Activated naive CD4-positive, alpha-beta T cell treated with anti-CD3 and anti-CD28 coated beads, Interleukin-2, amount 50 U/mL, for 24 hours (primary cell): ENCODE data around the gene GRIN2A.

Experiments
- H3K27ac Mint-ChIP-seq: one replicate; pipeline ENCODE4 v1.8.0; 2021; ENCODE audit warnings: mild to moderate bottlenecking, mixed read lengths
- H3K27me3 Mint-ChIP-seq: one replicate; pipeline ENCODE4 v1.8.0; 2021; ENCODE audit warnings: mixed read lengths
- H3K36me3 Mint-ChIP-seq: one replicate; pipeline ENCODE4 v1.8.0; 2021; ENCODE audit warnings: mixed read lengths
- H3K4me1 Mint-ChIP-seq: one replicate; pipeline ENCODE4 v1.8.0; 2021; ENCODE audit warnings: mixed read lengths
- H3K4me3 Mint-ChIP-seq: one replicate; pipeline ENCODE4 v1.8.0; 2021; ENCODE audit warnings: mild to moderate bottlenecking, mixed read lengths
- H3K9me3 Mint-ChIP-seq: one replicate; pipeline ENCODE4 v1.8.0; 2021; ENCODE audit warnings: mixed read lengths

The GRIN2A gene

GRCh38 chr16:10048850-10049249 lies 133.4 kb downstream of the GRIN2A start:
- H3K4me3 Mint-ChIP-seq, result no peak overlapping the region
- no peak overlapping the region for H3K27ac Mint-ChIP-seq
- peaks cover 5% of the 10 kb centered on the region for H3K27me3 Mint-ChIP-seq
- no peaks in the 10 kb centered on the region for H3K36me3 Mint-ChIP-seq
- peaks cover 4% of the 10 kb centered on the region for H3K9me3 Mint-ChIP-seq
- H3K4me1 Mint-ChIP-seq, result no peaks in the 10 kb centered on the region

GRCh38 chr16:10045947-10046346 lies 136.3 kb downstream of the GRIN2A start:
- Mint-ChIP-seq H3K4me3 (no peak overlapping the region), H3K9me3 (peaks cover 4% of the 10 kb centered on the region), H3K36me3 (no peaks in the 10 kb centered on the region), H3K4me1 (no peaks in the 10 kb centered on the region), H3K27ac (no peak overlapping the region), H3K27me3 (peaks cover 5% of the 10 kb centered on the region)

GRCh38 chr16:10045291-10045775 lies 136.9 kb downstream of the GRIN2A start:
- H3K27ac Mint-ChIP-seq, result no peak overlapping the region
- H3K9me3 Mint-ChIP-seq, result peaks cover 4% of the 10 kb centered on the region
- H3K4me3 Mint-ChIP-seq, result no peak overlapping the region
- no peaks in the 10 kb centered on the region for H3K36me3 Mint-ChIP-seq
- peaks cover 5% of the 10 kb centered on the region for H3K27me3 Mint-ChIP-seq
- H3K4me1 Mint-ChIP-seq, result no peaks in the 10 kb centered on the region

GRCh38 chr16:10040136-10041080 lies 141.8 kb downstream of the GRIN2A start:
- Mint-ChIP-seq H3K4me3 (no peak overlapping the region), H3K27me3 (peaks cover 8% of the 10 kb centered on the region), H3K9me3 (no peaks in the 10 kb centered on the region), H3K36me3 (no peaks in the 10 kb centered on the region), H3K4me1 (peaks cover 3% of the 10 kb centered on the region), H3K27ac (no peak overlapping the region)

GRCh38 chr16:10039220-10040096 lies 142.8 kb downstream of the GRIN2A start:
- Mint-ChIP-seq H3K27me3 (peaks cover 8% of the 10 kb centered on the region), H3K9me3 (no peaks in the 10 kb centered on the region), H3K36me3 (no peaks in the 10 kb centered on the region), H3K27ac (no peak overlapping the region), H3K4me1 (peaks cover 3% of the 10 kb centered on the region), H3K4me3 (no peak overlapping the region)

DNA sequence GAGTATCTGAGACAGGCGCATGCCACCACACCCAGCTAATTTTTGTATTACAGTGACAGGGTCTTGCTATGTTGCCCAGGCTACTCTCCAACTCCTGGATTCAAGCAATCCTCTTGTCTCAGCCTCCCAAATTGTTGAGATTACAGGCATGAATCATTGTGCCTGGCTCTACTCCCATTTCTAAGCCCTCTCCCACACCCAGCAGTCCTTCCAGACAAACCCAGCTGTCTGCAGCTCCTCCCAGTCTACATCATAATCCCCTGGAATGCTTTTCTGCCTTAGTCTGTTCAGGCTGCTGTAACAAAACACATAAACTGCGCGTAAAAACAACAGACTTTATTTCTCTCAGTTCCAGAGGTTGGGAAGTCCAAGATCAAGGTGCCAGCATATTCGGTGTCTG lies 144.5 kb downstream of the GRIN2A start:
- no peaks in the 10 kb centered on the region for H3K36me3 Mint-ChIP-seq
- H3K4me1 Mint-ChIP-seq, result peaks cover 3% of the 10 kb centered on the region
- H3K4me3 Mint-ChIP-seq, result no peak overlapping the region
- no peaks in the 10 kb centered on the region for H3K9me3 Mint-ChIP-seq
- no peak overlapping the region for H3K27ac Mint-ChIP-seq
- H3K27me3 Mint-ChIP-seq, result peaks cover 8% of the 10 kb centered on the region

GRCh38 chr16:10036956-10037355 lies 145.3 kb downstream of the GRIN2A start:
- Mint-ChIP-seq H3K4me3 (no peak overlapping the region), H3K36me3 (no peaks in the 10 kb centered on the region), H3K27ac (no peak overlapping the region), H3K4me1 (peaks cover 3% of the 10 kb centered on the region), H3K27me3 (peaks cover 8% of the 10 kb centered on the region), H3K9me3 (no peaks in the 10 kb centered on the region)

- no peak overlapping the region for H3K27ac Mint-ChIP-seq
- H3K9me3 Mint-ChIP-seq, result no peaks in the 10 kb centered on the region
- H3K36me3 Mint-ChIP-seq, result no peaks in the 10 kb centered on the region
- peaks cover 5% of the 10 kb centered on the region for H3K27me3 Mint-ChIP-seq
- no peak overlapping the region for H3K4me3 Mint-ChIP-seq
- no peaks in the 10 kb centered on the region for H3K4me1 Mint-ChIP-seq
Measured at GRCh38 chr16:10033556-10033955, 148.7 kb downstream of the GRIN2A start.

GRCh38 chr16:10031955-10032354 lies 150.3 kb downstream of the GRIN2A start:
- H3K36me3 Mint-ChIP-seq, result no peaks in the 10 kb centered on the region
- no peak overlapping the region for H3K27ac Mint-ChIP-seq
- no peak overlapping the region for H3K4me3 Mint-ChIP-seq
- no peaks in the 10 kb centered on the region for H3K9me3 Mint-ChIP-seq
- H3K4me1 Mint-ChIP-seq, result no peaks in the 10 kb centered on the region
- no peaks in the 10 kb centered on the region for H3K27me3 Mint-ChIP-seq

DNA sequence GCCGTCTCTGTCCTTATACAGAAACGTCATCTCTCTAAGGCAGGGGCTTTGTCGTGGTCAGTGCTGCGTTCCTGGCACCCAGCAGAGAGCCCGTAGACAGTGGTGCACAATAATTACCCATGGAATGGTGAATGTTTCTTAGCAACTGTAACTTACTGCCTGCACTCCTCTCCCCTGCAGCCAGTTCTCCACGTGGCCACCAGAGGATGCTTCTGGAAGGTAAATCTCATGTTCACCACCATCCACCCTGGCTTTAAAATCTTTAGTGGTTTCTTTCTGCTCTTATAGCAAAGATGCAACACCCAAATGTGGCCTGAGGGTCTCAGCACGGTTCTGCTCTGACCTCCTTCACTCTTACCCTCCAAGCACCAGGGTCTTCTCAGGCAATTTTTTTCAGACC lies 150.8 kb downstream of the GRIN2A start:
- H3K27me3 Mint-ChIP-seq, result no peaks in the 10 kb centered on the region
- no peak overlapping the region for H3K27ac Mint-ChIP-seq
- no peak overlapping the region for H3K4me3 Mint-ChIP-seq
- H3K4me1 Mint-ChIP-seq, result no peaks in the 10 kb centered on the region
- H3K9me3 Mint-ChIP-seq, result no peaks in the 10 kb centered on the region
- no peaks in the 10 kb centered on the region for H3K36me3 Mint-ChIP-seq

DNA sequence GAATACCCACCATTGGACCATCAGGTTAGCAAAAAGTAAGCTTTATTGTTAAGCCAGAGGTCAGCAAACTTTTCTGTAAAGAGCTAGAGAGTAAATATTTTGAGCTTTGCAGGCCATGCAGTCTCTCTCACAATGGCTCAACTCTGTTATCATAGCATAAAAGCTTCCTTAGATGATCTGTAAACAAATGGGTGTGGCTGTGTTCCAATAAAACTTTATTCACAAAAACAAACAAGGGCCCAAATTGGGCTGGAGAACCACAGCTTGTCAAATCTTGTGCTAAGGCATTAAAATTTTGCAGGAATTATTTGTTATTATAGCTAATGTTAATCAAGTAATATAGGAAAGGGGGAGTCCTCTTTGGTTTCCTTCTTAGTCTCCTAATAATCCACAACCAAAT lies 153.6 kb downstream of the GRIN2A start:
- no peaks in the 10 kb centered on the region for H3K36me3 Mint-ChIP-seq
- H3K27ac Mint-ChIP-seq, result no peak overlapping the region
- no peak overlapping the region for H3K4me3 Mint-ChIP-seq
- no peaks in the 10 kb centered on the region for H3K27me3 Mint-ChIP-seq
- no peaks in the 10 kb centered on the region for H3K4me1 Mint-ChIP-seq
- no peaks in the 10 kb centered on the region for H3K9me3 Mint-ChIP-seq

GRCh38 chr16:10027553-10027952 lies 154.7 kb downstream of the GRIN2A start:
- H3K27ac Mint-ChIP-seq, result no peak overlapping the region
- H3K4me3 Mint-ChIP-seq, result no peak overlapping the region
- no peaks in the 10 kb centered on the region for H3K27me3 Mint-ChIP-seq
- no peaks in the 10 kb centered on the region for H3K4me1 Mint-ChIP-seq
- no peaks in the 10 kb centered on the region for H3K36me3 Mint-ChIP-seq
- H3K9me3 Mint-ChIP-seq, result no peaks in the 10 kb centered on the region

DNA sequence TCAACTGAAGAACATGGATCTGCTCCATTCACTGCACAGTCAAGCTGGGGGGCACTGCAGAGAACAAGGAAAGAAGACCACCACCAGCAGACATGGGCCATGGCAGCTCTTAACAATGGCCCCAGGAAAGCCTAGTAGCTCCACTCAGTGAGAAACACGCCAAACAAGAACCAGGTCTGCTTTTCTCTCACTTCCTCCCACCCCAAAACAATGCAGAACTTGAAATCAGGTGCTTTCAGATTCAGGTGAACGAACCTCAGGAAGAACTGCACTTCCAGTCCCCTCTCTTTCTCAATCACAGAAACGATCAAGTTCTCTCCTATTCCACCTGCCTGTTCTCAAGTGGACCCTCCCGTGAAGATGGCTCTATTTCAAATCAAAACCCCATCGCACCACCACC lies 155.6 kb downstream of the GRIN2A start:
- H3K27ac Mint-ChIP-seq, result no peak overlapping the region
- no peaks in the 10 kb centered on the region for H3K27me3 Mint-ChIP-seq
- H3K4me1 Mint-ChIP-seq, result no peaks in the 10 kb centered on the region
- H3K9me3 Mint-ChIP-seq, result no peaks in the 10 kb centered on the region
- no peak overlapping the region for H3K4me3 Mint-ChIP-seq
- no peaks in the 10 kb centered on the region for H3K36me3 Mint-ChIP-seq

GRCh38 chr16:10022098-10022497 lies 160.1 kb downstream of the GRIN2A start:
- Mint-ChIP-seq H3K4me1 (no peaks in the 10 kb centered on the region), H3K36me3 (no peaks in the 10 kb centered on the region), H3K9me3 (no peaks in the 10 kb centered on the region), H3K27me3 (peaks cover 2% of the 10 kb centered on the region), H3K27ac (no peak overlapping the region), H3K4me3 (no peak overlapping the region)

DNA sequence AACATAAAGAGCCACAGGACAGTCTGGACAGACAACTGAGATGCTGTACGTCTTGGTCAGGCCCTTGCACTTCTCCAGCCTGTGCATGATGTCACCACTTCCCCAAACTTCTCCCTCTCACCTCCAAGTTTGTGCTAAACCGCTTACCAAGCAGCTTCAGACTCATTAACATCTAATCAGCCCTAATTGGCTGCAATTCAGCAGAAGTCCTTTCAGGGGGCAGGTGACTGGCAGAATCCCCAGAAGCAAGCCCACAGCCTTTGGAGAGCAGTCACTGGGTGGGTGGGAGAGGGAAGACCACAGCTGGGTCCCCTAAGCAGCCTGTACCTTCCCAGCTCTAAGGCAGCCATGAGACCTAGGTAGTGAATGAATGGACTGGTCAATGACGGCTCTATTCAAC lies 161.4 kb downstream of the GRIN2A start:
- H3K4me3 Mint-ChIP-seq, result no peak overlapping the region
- no peaks in the 10 kb centered on the region for H3K36me3 Mint-ChIP-seq
- H3K9me3 Mint-ChIP-seq, result no peaks in the 10 kb centered on the region
- no peaks in the 10 kb centered on the region for H3K4me1 Mint-ChIP-seq
- peaks cover 2% of the 10 kb centered on the region for H3K27me3 Mint-ChIP-seq
- H3K27ac Mint-ChIP-seq, result no peak overlapping the region

DNA sequence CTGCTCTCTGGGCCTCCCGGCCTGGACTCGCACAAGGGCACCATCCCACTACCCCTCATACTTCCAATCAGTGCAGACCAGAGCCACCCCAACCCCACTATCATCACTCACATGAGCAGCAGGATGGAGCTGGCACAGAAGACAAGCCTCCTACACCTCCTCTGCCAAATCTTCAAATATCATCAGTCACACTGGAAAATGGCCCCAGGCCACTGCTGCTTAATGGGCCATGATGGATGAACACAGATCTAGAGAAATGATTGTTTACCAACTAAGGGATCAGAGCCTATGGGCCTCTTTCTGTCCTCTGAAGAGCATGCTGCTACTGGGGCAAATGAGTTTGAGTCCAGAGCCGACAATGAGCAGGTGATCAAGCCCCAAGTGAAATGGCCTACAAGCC lies 165.5 kb downstream of the GRIN2A start:
- Mint-ChIP-seq H3K27me3 (peaks cover 10% of the 10 kb centered on the region), H3K36me3 (no peaks in the 10 kb centered on the region), H3K9me3 (no peaks in the 10 kb centered on the region), H3K4me1 (no peaks in the 10 kb centered on the region), H3K4me3 (no peak overlapping the region), H3K27ac (no peak overlapping the region)
